ENCODE results near the gene TMEM131. TPM values are rescaled to one million over a fixed set of nuclear protein-coding genes. Genes with fewer than 3 reads are reported as not detected.

TMEM131 gene
- total RNA-seq, 1 donor from 2014 or later = 31.7 TPM

DNA sequence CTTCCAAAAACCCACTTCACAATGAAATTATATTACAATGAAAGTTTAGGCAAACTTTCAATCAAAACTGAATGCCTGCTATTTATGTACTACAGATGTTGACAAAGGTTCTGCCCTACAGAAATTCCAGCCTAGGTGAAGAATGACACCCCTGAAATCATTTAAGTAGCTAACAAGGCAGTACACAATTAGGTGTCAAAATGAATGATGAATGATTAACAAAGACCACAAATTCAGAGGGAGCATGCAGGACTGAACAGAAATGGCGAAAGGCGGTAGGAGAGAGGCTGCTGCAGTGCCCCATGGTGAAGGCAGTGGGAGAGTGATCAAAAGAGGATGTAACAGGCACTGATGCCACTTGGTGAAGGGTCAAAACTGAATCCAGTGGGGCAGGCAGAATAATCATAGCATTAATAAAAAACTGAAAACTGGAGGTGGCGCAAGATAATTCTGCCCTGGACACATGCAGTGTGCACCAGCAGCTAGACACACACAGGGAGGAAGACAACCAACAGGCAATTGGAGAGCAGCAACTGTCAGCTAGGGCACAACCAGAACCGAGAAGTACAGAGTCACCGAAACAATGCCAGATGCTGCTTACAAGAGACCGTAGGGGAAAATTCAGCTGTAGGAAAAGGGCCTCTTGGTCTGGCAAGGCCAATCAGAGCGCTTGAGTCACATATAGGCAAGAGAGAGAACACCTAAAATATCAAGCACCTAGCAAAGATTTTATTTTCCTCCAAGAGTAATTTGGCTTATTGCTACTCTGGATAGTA lies 4.5 kb downstream of the TMEM131 start:
- H3K4me1 Mint-ChIP-seq (ENCODE audit: unreplicated experiment) = peaks cover 26% of the 10 kb centered on the region
- no peak overlapping the region for H3K4me3 Mint-ChIP-seq (ENCODE audit: unreplicated experiment)
- no peaks in the 10 kb centered on the region for H3K9me3 Mint-ChIP-seq (ENCODE audit: unreplicated experiment)
- TF ChIP-seq, protein P1, sequence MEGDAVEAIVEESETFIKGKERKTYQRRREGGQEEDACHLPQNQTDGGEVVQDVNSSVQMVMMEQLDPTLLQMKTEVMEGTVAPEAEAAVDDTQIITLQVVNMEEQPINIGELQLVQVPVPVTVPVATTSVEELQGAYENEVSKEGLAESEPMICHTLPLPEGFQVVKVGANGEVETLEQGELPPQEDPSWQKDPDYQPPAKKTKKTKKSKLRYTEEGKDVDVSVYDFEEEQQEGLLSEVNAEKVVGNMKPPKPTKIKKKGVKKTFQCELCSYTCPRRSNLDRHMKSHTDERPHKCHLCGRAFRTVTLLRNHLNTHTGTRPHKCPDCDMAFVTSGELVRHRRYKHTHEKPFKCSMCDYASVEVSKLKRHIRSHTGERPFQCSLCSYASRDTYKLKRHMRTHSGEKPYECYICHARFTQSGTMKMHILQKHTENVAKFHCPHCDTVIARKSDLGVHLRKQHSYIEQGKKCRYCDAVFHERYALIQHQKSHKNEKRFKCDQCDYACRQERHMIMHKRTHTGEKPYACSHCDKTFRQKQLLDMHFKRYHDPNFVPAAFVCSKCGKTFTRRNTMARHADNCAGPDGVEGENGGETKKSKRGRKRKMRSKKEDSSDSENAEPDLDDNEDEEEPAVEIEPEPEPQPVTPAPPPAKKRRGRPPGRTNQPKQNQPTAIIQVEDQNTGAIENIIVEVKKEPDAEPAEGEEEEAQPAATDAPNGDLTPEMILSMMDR (IDR thresholded peaks at IDR 0.05; ENCODE audit: unreplicated experiment) = no peak
- H3K27ac Mint-ChIP-seq (ENCODE audit: unreplicated experiment) = no peak overlapping the region
- H3K27me3 Mint-ChIP-seq (ENCODE audit: unreplicated experiment) = peaks cover 8% of the 10 kb centered on the region
- no peak for DNase-seq (ENCODE audit: low spot score)
- peaks cover 3% of the 10 kb centered on the region for H3K36me3 Mint-ChIP-seq (ENCODE audit: low read depth, unreplicated experiment)

DNA sequence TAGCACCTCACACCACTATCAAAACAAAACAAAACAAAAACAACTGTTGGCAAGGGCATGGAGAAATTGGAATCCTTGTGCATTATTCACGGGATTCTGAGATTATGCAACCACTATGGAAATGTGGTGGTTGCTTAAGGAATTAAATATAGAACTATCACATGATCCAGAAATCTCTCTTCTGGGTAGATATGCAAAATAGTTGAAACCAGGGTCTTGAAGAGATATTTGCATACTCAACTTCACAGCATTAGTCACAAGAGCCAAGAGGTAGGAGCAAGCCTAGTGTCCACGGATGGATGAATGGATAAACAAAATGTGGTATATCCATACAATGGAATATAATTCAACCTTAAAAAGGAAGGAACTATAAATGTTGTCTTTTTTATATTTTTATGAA lies 7.0 kb downstream of the TMEM131 start:
- H3K36me3 Mint-ChIP-seq (ENCODE audit: low read depth, unreplicated experiment) = no peaks in the 10 kb centered on the region
- no peaks in the 10 kb centered on the region for H3K27me3 Mint-ChIP-seq (ENCODE audit: unreplicated experiment)
- DNase-seq (ENCODE audit: low spot score) = no peak
- no peaks in the 10 kb centered on the region for H3K9me3 Mint-ChIP-seq (ENCODE audit: unreplicated experiment)
- H3K4me1 Mint-ChIP-seq (ENCODE audit: unreplicated experiment) = peaks cover 19% of the 10 kb centered on the region
- H3K4me3 Mint-ChIP-seq (ENCODE audit: unreplicated experiment) = no peak overlapping the region
- H3K27ac Mint-ChIP-seq (ENCODE audit: unreplicated experiment) = no peak overlapping the region
- TF ChIP-seq, protein P1 (IDR thresholded peaks at IDR 0.05; ENCODE audit: unreplicated experiment) = no peak

DNA sequence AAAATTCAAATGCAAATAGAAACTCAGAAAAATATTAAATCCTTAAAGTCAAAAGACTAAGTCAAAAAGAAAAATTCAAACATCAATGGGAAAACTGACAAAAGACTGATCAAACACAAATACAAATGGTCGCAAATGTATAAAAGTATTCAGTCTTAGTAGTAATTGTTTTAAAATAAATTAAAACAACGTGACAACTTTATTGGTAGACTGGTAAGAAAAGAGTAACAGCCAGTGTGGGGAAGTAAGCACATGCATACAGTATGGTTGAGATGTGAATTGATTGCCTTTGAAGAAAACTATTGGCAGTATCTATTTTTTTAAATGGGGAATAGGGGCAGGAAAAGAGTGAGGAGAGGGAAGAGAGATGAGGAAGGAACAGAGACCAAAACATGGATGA lies 9.8 kb downstream of the TMEM131 start:
- Mint-ChIP-seq H3K36me3 (ENCODE audit: low read depth, unreplicated experiment) (no peaks in the 10 kb centered on the region), H3K4me1 (ENCODE audit: unreplicated experiment) (peaks cover 9% of the 10 kb centered on the region), H3K27ac (ENCODE audit: unreplicated experiment) (no peak overlapping the region), H3K9me3 (ENCODE audit: unreplicated experiment) (no peaks in the 10 kb centered on the region), H3K4me3 (ENCODE audit: unreplicated experiment) (no peak overlapping the region), H3K27me3 (ENCODE audit: unreplicated experiment) (no peaks in the 10 kb centered on the region)
- no peak for DNase-seq (ENCODE audit: low spot score)
- TF ChIP-seq, protein P1 (IDR thresholded peaks at IDR 0.05; ENCODE audit: unreplicated experiment) = no peak

DNA sequence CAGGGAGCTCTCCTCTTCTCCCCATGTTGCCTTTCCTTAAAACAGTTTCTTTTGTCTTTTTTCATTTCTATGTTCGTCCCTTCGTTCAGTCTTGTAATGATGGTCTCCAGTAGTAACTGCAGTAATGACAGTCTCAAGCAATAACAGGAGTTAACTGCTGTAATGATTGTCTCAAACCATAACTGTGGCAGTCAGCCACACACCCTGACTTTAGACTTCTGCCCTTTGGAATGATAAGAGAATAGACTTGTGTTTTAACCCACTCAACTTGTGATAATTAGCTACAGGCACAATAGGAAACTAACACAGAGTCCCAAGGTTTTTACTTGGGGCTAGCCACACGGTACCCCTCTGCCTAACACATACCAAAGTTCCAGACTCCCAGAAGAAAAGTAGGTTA lies 12.1 kb downstream of the TMEM131 start:
- DNase-seq (ENCODE audit: low spot score) = no peak
- Mint-ChIP-seq H3K4me1 (ENCODE audit: unreplicated experiment) (peaks cover 9% of the 10 kb centered on the region), H3K4me3 (ENCODE audit: unreplicated experiment) (no peak overlapping the region), H3K36me3 (ENCODE audit: low read depth, unreplicated experiment) (peaks cover 9% of the 10 kb centered on the region), H3K9me3 (ENCODE audit: unreplicated experiment) (no peaks in the 10 kb centered on the region), H3K27ac (ENCODE audit: unreplicated experiment) (no peak overlapping the region), H3K27me3 (ENCODE audit: unreplicated experiment) (no peaks in the 10 kb centered on the region)
- TF ChIP-seq, protein P1 (IDR thresholded peaks at IDR 0.05; ENCODE audit: unreplicated experiment) = no peak

DNA sequence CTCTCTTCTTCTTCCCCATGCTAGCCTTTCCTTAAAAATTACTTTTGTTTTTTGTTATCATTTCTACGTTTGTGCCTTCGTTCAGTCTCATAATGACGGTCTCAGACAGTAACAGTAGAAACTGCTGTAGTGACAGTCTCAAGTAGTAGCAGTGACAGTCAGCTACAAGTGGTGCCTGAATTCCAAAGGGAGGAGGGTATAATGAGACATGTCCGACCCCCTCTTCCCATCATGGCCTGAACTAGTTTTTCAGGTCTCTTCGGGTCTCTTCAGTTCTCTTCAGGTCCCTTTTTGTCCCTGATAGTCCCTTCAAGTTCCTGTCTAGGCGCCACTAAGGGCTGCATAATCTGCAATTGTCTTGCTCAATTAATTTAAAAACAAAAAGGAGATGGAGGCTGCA lies 12.6 kb downstream of the TMEM131 start:
- TF ChIP-seq, protein P1 (IDR thresholded peaks at IDR 0.05; ENCODE audit: unreplicated experiment) = no peak
- Mint-ChIP-seq H3K4me1 (ENCODE audit: unreplicated experiment) (peaks cover 9% of the 10 kb centered on the region), H3K27me3 (ENCODE audit: unreplicated experiment) (no peaks in the 10 kb centered on the region), H3K36me3 (ENCODE audit: low read depth, unreplicated experiment) (peaks cover 12% of the 10 kb centered on the region), H3K27ac (ENCODE audit: unreplicated experiment) (no peak overlapping the region), H3K9me3 (ENCODE audit: unreplicated experiment) (no peaks in the 10 kb centered on the region), H3K4me3 (ENCODE audit: unreplicated experiment) (no peak overlapping the region)
- DNase-seq (ENCODE audit: low spot score) = no peak
